ENCODE results near the gene KPRP.

GRCh38 chr1:152758636-152759035 is 811 bp downstream of the KPRP start:
- no peak for TF ChIP-seq CTCF (IDR thresholded peaks at IDR 0.05)
- TF ChIP-seq POLR2A (IDR thresholded peaks at IDR 0.05; ENCODE audit: low read depth), result no peak
- TF ChIP-seq EP300 (IDR thresholded peaks at IDR 0.05), result no peak
- no peak for TF ChIP-seq POLR2AphosphoS5 (IDR thresholded peaks at IDR 0.05)

All from esophagus muscularis mucosa (tissue), 4 donors.